22Rv1 (cell line): Measurements from ENCODE around the gene ADAD1.

Source experiments
- ZFX ChIP-seq: fragments of 450-650 bp; IDR thresholded peaks from 2 replicates; pipeline ENCODE4 v1.6.1; 2017; ENCODE audit warnings: antibody characterized with exemption, borderline replicate concordance
- TF ChIP-seq, protein P1 (sequence below): fragments of 450-650 bp; IDR thresholded peaks from 2 replicates; pipeline ENCODE4 v1.5.1; 2017; ENCODE audit warnings: mild to moderate bottlenecking

GRCh38 chr4:122329876-122330565 lies 48.8 kb upstream of the ADAD1 start:
- TF ChIP-seq, protein P1, sequence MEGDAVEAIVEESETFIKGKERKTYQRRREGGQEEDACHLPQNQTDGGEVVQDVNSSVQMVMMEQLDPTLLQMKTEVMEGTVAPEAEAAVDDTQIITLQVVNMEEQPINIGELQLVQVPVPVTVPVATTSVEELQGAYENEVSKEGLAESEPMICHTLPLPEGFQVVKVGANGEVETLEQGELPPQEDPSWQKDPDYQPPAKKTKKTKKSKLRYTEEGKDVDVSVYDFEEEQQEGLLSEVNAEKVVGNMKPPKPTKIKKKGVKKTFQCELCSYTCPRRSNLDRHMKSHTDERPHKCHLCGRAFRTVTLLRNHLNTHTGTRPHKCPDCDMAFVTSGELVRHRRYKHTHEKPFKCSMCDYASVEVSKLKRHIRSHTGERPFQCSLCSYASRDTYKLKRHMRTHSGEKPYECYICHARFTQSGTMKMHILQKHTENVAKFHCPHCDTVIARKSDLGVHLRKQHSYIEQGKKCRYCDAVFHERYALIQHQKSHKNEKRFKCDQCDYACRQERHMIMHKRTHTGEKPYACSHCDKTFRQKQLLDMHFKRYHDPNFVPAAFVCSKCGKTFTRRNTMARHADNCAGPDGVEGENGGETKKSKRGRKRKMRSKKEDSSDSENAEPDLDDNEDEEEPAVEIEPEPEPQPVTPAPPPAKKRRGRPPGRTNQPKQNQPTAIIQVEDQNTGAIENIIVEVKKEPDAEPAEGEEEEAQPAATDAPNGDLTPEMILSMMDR: no peak
- no peak for TF ChIP-seq ZFX
